Measurements from ENCODE around the gene SLC12A8.

SLC12A8 gene

GRCh38 chr3:125132815-125133214 is 79.7 kb downstream of the SLC12A8 start:
- Histone ChIP-seq H2AFZ (no peak overlapping the region), H3K4me3 (ENCODE audit: low read depth, low read length) (no peak overlapping the region), H3K9ac (no peak overlapping the region), H3K9me3 (ENCODE audit: control insufficient read depth, low read length) (no peaks in the 10 kb centered on the region), H3K4me1 (peaks cover 14% of the 10 kb centered on the region), H3K27me3 (ENCODE audit: control insufficient read depth, insufficient read depth, low read length) (no peaks in the 10 kb centered on the region), H3K27ac (no peak overlapping the region), H3K36me3 (ENCODE audit: control insufficient read depth, insufficient read depth, low read length) (no peaks in the 10 kb centered on the region), H3K79me2 (no peaks in the 10 kb centered on the region), H3K4me2 (ENCODE audit: low read length) (no peak overlapping the region)
- TF ChIP-seq CTCF (IDR thresholded peaks at IDR 0.05): no peak

- H3K36me3 ChIP-seq (ENCODE audit: control insufficient read depth, insufficient read depth, low read length): no peaks in the 10 kb centered on the region
- no peak overlapping the region for H3K4me3 ChIP-seq (ENCODE audit: low read depth, low read length)
- H3K27ac ChIP-seq: no peak overlapping the region
- no peak overlapping the region for H3K4me2 ChIP-seq (ENCODE audit: low read length)
- H2AFZ ChIP-seq: peak overlapping the region; percentile 63
- TF ChIP-seq CTCF (IDR thresholded peaks at IDR 0.05): no peak
- no peaks in the 10 kb centered on the region for H3K79me2 ChIP-seq
- H3K9ac ChIP-seq: no peak overlapping the region
- H3K27me3 ChIP-seq (ENCODE audit: control insufficient read depth, insufficient read depth, low read length): no peaks in the 10 kb centered on the region
- H3K4me1 ChIP-seq: peaks cover 14% of the 10 kb centered on the region
- no peaks in the 10 kb centered on the region for H3K9me3 ChIP-seq (ENCODE audit: control insufficient read depth, low read length)
Measured at GRCh38 chr3:125129512-125129997, 83.0 kb downstream of the SLC12A8 start.

- H3K27ac ChIP-seq: no peak overlapping the region
- H3K9ac ChIP-seq: no peak overlapping the region
- peak overlapping the region; percentile 63 for H2AFZ ChIP-seq
- no peak for TF ChIP-seq CTCF (IDR thresholded peaks at IDR 0.05)
- no peak overlapping the region for H3K4me3 ChIP-seq (ENCODE audit: low read depth, low read length)
- H3K9me3 ChIP-seq (ENCODE audit: control insufficient read depth, low read length): no peaks in the 10 kb centered on the region
- H3K4me2 ChIP-seq (ENCODE audit: low read length): no peak overlapping the region
- H3K36me3 ChIP-seq (ENCODE audit: control insufficient read depth, insufficient read depth, low read length): no peaks in the 10 kb centered on the region
- H3K4me1 ChIP-seq: peaks cover 14% of the 10 kb centered on the region
- H3K27me3 ChIP-seq (ENCODE audit: control insufficient read depth, insufficient read depth, low read length): no peaks in the 10 kb centered on the region
- H3K79me2 ChIP-seq: no peaks in the 10 kb centered on the region
Measured at GRCh38 chr3:125128861-125129501, 83.6 kb downstream of the SLC12A8 start.

- no peak for TF ChIP-seq CTCF (IDR thresholded peaks at IDR 0.05)
Measured at GRCh38 chr3:125126323-125126722, 86.2 kb downstream of the SLC12A8 start.

GRCh38 chr3:125125821-125126245 is 86.7 kb downstream of the SLC12A8 start:
- Histone ChIP-seq H3K27me3 (ENCODE audit: control insufficient read depth, insufficient read depth, low read length) (no peaks in the 10 kb centered on the region), H3K4me3 (ENCODE audit: low read depth, low read length) (no peak overlapping the region), H3K9me3 (ENCODE audit: control insufficient read depth, low read length) (no peaks in the 10 kb centered on the region), H3K4me1 (peaks cover 14% of the 10 kb centered on the region), H3K79me2 (no peaks in the 10 kb centered on the region), H3K27ac (no peak overlapping the region), H2AFZ (no peak overlapping the region), H3K4me2 (ENCODE audit: low read length) (no peak overlapping the region), H3K9ac (no peak overlapping the region), H3K36me3 (ENCODE audit: control insufficient read depth, insufficient read depth, low read length) (no peaks in the 10 kb centered on the region)
- no peak for TF ChIP-seq CTCF (IDR thresholded peaks at IDR 0.05)

More at GRCh38 chr3:125126323-125126722, 86.2 kb downstream of the SLC12A8 start:
- no peaks in the 10 kb centered on the region for H3K79me2 ChIP-seq
- no peak overlapping the region for H2AFZ ChIP-seq
- no peaks in the 10 kb centered on the region for H3K27me3 ChIP-seq (ENCODE audit: control insufficient read depth, insufficient read depth, low read length)
- no peak overlapping the region for H3K4me3 ChIP-seq (ENCODE audit: low read depth, low read length)
- no peak overlapping the region for H3K4me2 ChIP-seq (ENCODE audit: low read length)
- H3K27ac ChIP-seq: no peak overlapping the region
- no peaks in the 10 kb centered on the region for H3K9me3 ChIP-seq (ENCODE audit: control insufficient read depth, low read length)
- H3K36me3 ChIP-seq (ENCODE audit: control insufficient read depth, insufficient read depth, low read length): no peaks in the 10 kb centered on the region
- H3K9ac ChIP-seq: no peak overlapping the region
- peaks cover 14% of the 10 kb centered on the region for H3K4me1 ChIP-seq

Data from parathyroid adenoma (tissue), 2 donors.